Glutamatergic neuron (in vitro differentiated cells): ENCODE data around the gene PBX3. TPM values are rescaled to one million over a fixed set of nuclear protein-coding genes. Genes with fewer than 3 reads are reported as not detected.

Experiments
- DNase-seq: peaks from one replicate; pipeline ENCODE4 v3.0.0; 2022
- H3K27ac Mint-ChIP-seq: one replicate; pipeline ENCODE4 v1.8.0; 2020; ENCODE audit warnings: mild to moderate bottlenecking, mixed read lengths, inconsistent platforms; ENCODE audit not compliant: unreplicated experiment
- H3K27me3 Mint-ChIP-seq: one replicate; pipeline ENCODE4 v1.8.0; 2020; ENCODE audit warnings: mild to moderate bottlenecking, moderate library complexity, mixed read lengths, inconsistent platforms; ENCODE audit not compliant: unreplicated experiment
- H3K36me3 Mint-ChIP-seq: one replicate; pipeline ENCODE4 v1.8.0; 2020; ENCODE audit warnings: mild to moderate bottlenecking, mixed read lengths, inconsistent platforms; ENCODE audit not compliant: unreplicated experiment
- H3K4me1 Mint-ChIP-seq: one replicate; pipeline ENCODE4 v1.8.0; 2020; ENCODE audit warnings: mild to moderate bottlenecking, low read depth, mixed read lengths, inconsistent platforms; ENCODE audit not compliant: unreplicated experiment
- H3K4me3 Mint-ChIP-seq: one replicate; pipeline ENCODE4 v1.8.0; 2020; ENCODE audit warnings: mild to moderate bottlenecking, mixed read lengths, inconsistent platforms; ENCODE audit not compliant: unreplicated experiment
- H3K9me3 Mint-ChIP-seq: one replicate; pipeline ENCODE4 v1.8.0; 2020; ENCODE audit warnings: mild to moderate bottlenecking, moderate library complexity, mixed read lengths, inconsistent platforms; ENCODE audit not compliant: unreplicated experiment
- CTCF ChIP-seq: fragments of 200-600 bp; sonication (generic); IDR thresholded peaks from one replicate; pipeline ENCODE4 v1.5.0; 2021; ENCODE audit not compliant: partially characterized antibody, unreplicated experiment
- total RNA-seq: library from RNA; stranded (reverse); fragmentation: NEBNext Ultra II Directional; extraction: Animal tissue kit (Norgen Biotek cat#: 25700); gene quantifications from one replicate; pipeline ENCODE4 v1.2.1, GENCODE V29; 2021; ENCODE audit not compliant: unreplicated experiment

PBX3 gene
- total RNA-seq, 1 donor from 2014 or later = 51.2 TPM

- Mint-ChIP-seq H3K4me3 (no peak overlapping the region), H3K27ac (no peak overlapping the region), H3K27me3 (no peaks in the 10 kb centered on the region), H3K4me1 (peaks cover 46% of the 10 kb centered on the region), H3K36me3 (no peaks in the 10 kb centered on the region), H3K9me3 (peaks cover 2% of the 10 kb centered on the region)
- no peak for DNase-seq
- no peak for TF ChIP-seq CTCF
These were observed 162.3 kb downstream of the PBX3 start for GRCh38 chr9:125909459-125909858.

- no peak overlapping the region for H3K27ac Mint-ChIP-seq
- H3K27me3 Mint-ChIP-seq = no peaks in the 10 kb centered on the region
- TF ChIP-seq CTCF = no peak
- H3K4me1 Mint-ChIP-seq = peaks cover 47% of the 10 kb centered on the region
- no peak for DNase-seq
- no peak overlapping the region for H3K4me3 Mint-ChIP-seq
- H3K9me3 Mint-ChIP-seq = peaks cover 2% of the 10 kb centered on the region
- H3K36me3 Mint-ChIP-seq = no peaks in the 10 kb centered on the region
These were observed 163.1 kb downstream of the PBX3 start for GRCh38 chr9:125910286-125910685.

- Mint-ChIP-seq H3K9me3 (peaks cover 2% of the 10 kb centered on the region), H3K4me3 (no peak overlapping the region), H3K27me3 (no peaks in the 10 kb centered on the region), H3K27ac (no peak overlapping the region), H3K36me3 (no peaks in the 10 kb centered on the region), H3K4me1 (peaks cover 49% of the 10 kb centered on the region)
- no peak for TF ChIP-seq CTCF
- DNase-seq = no peak
These were observed 164.9 kb downstream of the PBX3 start for GRCh38 chr9:125911861-125912644.

GRCh38 chr9:125912667-125913066, 165.5 kb downstream of the PBX3 start:
- H3K9me3 Mint-ChIP-seq = peaks cover 2% of the 10 kb centered on the region
- no peak overlapping the region for H3K4me3 Mint-ChIP-seq
- no peaks in the 10 kb centered on the region for H3K27me3 Mint-ChIP-seq
- H3K4me1 Mint-ChIP-seq = peaks cover 46% of the 10 kb centered on the region
- H3K36me3 Mint-ChIP-seq = no peaks in the 10 kb centered on the region
- no peak for DNase-seq
- TF ChIP-seq CTCF = no peak
- H3K27ac Mint-ChIP-seq = no peak overlapping the region

GRCh38 chr9:125913551-125913950, 166.4 kb downstream of the PBX3 start:
- H3K4me3 Mint-ChIP-seq = peak overlapping the region; percentile 3
- peaks cover 2% of the 10 kb centered on the region for H3K9me3 Mint-ChIP-seq
- H3K36me3 Mint-ChIP-seq = no peaks in the 10 kb centered on the region
- no peak overlapping the region for H3K27ac Mint-ChIP-seq
- no peak for DNase-seq
- H3K4me1 Mint-ChIP-seq = peaks cover 40% of the 10 kb centered on the region
- no peaks in the 10 kb centered on the region for H3K27me3 Mint-ChIP-seq
- no peak for TF ChIP-seq CTCF
